Ascending aorta (tissue), 2 donors: ENCODE measurements around the gene TNNI3K. TPM values are rescaled to one million over a fixed set of nuclear protein-coding genes. Genes with fewer than 3 reads are reported as not detected.

ENCODE experiments used
- DNase-seq, 2 donors: peaks; one replicate each; pipeline ENCODE4 v3.0.0-alpha.2; 2019; ENCODE audit warnings: low spot score in 2 of 2
- H3K27ac ChIP-seq, 2 donors: fragments of 200-600 bp; sonication (generic); one replicate each; pipeline ENCODE4 v1.5.1; 2016 to 2017; ENCODE audit warnings: mild to moderate bottlenecking in 1 of 2
- H3K27me3 ChIP-seq: fragments of 200-600 bp; sonication (generic); one replicate; pipeline ENCODE4 v1.5.1; 2017
- H3K36me3 ChIP-seq, 2 donors: fragments of 200-600 bp; sonication (generic); one replicate each; pipeline ENCODE4 v1.5.1; 2016
- H3K4me1 ChIP-seq, 2 donors: fragments of 200-600 bp; sonication (generic); one replicate each; pipeline ENCODE4 v1.5.1; 2016 to 2017; ENCODE audit warnings: mild to moderate bottlenecking in 1 of 2
- H3K4me3 ChIP-seq, 2 donors: fragments of 200-600 bp; sonication (generic); one replicate each; pipeline ENCODE4 v1.5.1; 2016 to 2017; ENCODE audit warnings: mild to moderate bottlenecking in 1 of 2
- H3K9me3 ChIP-seq, 2 donors: fragments of 200-600 bp; sonication (generic); one replicate each; pipeline ENCODE4 v1.5.1; 2016
- CTCF ChIP-seq, 3 experiments: fragments of 200-600 bp in 2 of 3; fragments of 450-650 bp in 1 of 3; sonication (generic) in 2 of 3; IDR thresholded peaks; one replicate each; pipeline ENCODE4 v1.5.1; 2016 to 2019; ENCODE audit warnings: antibody characterized with exemption in 3 of 3, mild to moderate bottlenecking in 1 of 3, moderate library complexity in 1 of 3
- intact Hi-C: fragments of 100-400 bp; cut with DNase I; formaldehyde crosslinking; loops from one replicate; pipeline ENCODE4 v1.15.1; 2023
- total RNA-seq: library from RNA; depleted of rRNA; stranded (reverse); fragments of >200 nt; gene quantifications from one replicate; pipeline ENCODE4 v1.1.0, GENCODE V29; 2016

Gene TNNI3K
- 3.9 TPM for total RNA-seq

DNA sequence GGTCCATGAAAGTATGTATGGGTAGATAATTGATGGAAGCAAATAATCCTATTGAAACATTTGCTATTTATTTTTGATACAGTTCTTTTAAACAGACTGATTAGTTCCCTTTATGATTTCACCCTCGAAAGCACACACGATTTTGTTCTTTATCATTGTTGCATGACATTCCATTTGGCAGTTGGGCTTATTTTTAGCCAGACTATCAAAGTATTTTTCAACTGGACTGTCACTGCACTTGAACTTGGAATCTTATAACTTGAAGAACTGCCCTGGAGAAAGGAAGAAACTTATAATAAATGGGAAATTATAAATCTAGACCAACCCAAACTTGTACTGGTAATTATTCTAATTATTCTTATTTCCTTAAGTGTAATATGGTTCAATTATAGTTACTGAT, at the start of gene TNNI3K:
Gene TNNI3K, plus strand, starts transcription at position 235 of the 400 bp plus-strand sequence. Its CDS starts 65 bp downstream, at position 300.
- H3K27ac ChIP-seq, result no peak within 1 kb of the TSS
- no peaks in the 10 kb centered on the region for H3K27me3 ChIP-seq
- no peak for DNase-seq
- no peaks in the 10 kb centered on the region for H3K4me1 ChIP-seq
- H3K36me3 ChIP-seq, result peaks cover 0 to 5% of the 10 kb centered on the region in 2 donors
- TF ChIP-seq CTCF (IDR thresholded peaks at IDR 0.05), result no peak
- H3K9me3 ChIP-seq, result no peaks in the 10 kb centered on the region
- intact Hi-C loops, result no loop called here
- no peak within 1 kb of the TSS for H3K4me3 ChIP-seq

GRCh38 chr1:74193908-74194307, 41.3 kb upstream of the TNNI3K start:
- H3K4me1 ChIP-seq, result peaks cover 0 to 2% of the 10 kb centered on the region in 2 donors
- H3K36me3 ChIP-seq, result no peaks in the 10 kb centered on the region
- H3K9me3 ChIP-seq, result no peaks in the 10 kb centered on the region
- intact Hi-C loops, result no loop called here
- no peak for TF ChIP-seq CTCF (IDR thresholded peaks at IDR 0.05)
- H3K4me3 ChIP-seq, result no peak overlapping the region
- peak in 1 of 2 donors; percentile 62 for DNase-seq
- H3K27me3 ChIP-seq, result no peaks in the 10 kb centered on the region
- peak overlapping the region; percentile 31 to 39 for H3K27ac ChIP-seq

DNA sequence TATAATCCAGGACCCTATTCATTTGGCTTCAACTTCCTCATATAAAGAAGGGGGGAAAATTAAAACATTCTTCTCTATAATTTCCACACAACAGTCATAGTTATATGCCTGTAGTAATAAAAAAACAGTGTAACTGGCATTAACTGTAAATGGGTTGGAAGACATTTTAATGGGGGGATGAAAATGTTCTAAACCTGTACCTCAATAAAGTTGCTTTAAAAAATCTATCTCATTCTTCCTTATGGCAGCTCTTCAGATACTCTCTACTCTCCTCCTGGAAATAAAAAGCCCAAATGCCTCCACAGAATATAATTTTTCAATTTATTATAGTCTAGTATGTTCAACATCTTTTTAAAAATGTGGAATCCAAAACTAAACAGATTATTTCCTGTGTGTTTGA, 39.8 kb upstream of the TNNI3K start:
- intact Hi-C loops, result loop anchor here (5.0 kb wide), 2 partner anchors 277 to 537 kb away; partner anchors contain the start of genes CRYZ and TYW3
- Histone ChIP-seq H3K36me3 (no peaks in the 10 kb centered on the region), H3K4me1 (peaks cover 0 to 5% of the 10 kb centered on the region in 2 donors), H3K9me3 (no peaks in the 10 kb centered on the region), H3K4me3 (no peak overlapping the region), H3K27ac (peak overlapping the region in 1 of 2 donors; percentile 17), H3K27me3 (no peaks in the 10 kb centered on the region)
- no peak for DNase-seq
- TF ChIP-seq CTCF (IDR thresholded peaks at IDR 0.05), result no peak

- intact Hi-C loops, result loop anchor here (5.0 kb wide), 2 partner anchors 275 to 535 kb away; partner anchors contain the start of genes CRYZ and TYW3
- Histone ChIP-seq H3K4me1 (peaks cover 0 to 5% of the 10 kb centered on the region in 2 donors), H3K9me3 (no peaks in the 10 kb centered on the region), H3K27ac (peak overlapping the region; percentile 73 to 81), H3K36me3 (peaks cover 0 to 1% of the 10 kb centered on the region in 2 donors), H3K27me3 (no peaks in the 10 kb centered on the region), H3K4me3 (peak overlapping the region; percentile 81 to 83)
- no peak for TF ChIP-seq CTCF (IDR thresholded peaks at IDR 0.05)
- DNase-seq, result no peak
Observed at GRCh38 chr1:74197255-74197654, 37.9 kb upstream of the TNNI3K start.

DNA sequence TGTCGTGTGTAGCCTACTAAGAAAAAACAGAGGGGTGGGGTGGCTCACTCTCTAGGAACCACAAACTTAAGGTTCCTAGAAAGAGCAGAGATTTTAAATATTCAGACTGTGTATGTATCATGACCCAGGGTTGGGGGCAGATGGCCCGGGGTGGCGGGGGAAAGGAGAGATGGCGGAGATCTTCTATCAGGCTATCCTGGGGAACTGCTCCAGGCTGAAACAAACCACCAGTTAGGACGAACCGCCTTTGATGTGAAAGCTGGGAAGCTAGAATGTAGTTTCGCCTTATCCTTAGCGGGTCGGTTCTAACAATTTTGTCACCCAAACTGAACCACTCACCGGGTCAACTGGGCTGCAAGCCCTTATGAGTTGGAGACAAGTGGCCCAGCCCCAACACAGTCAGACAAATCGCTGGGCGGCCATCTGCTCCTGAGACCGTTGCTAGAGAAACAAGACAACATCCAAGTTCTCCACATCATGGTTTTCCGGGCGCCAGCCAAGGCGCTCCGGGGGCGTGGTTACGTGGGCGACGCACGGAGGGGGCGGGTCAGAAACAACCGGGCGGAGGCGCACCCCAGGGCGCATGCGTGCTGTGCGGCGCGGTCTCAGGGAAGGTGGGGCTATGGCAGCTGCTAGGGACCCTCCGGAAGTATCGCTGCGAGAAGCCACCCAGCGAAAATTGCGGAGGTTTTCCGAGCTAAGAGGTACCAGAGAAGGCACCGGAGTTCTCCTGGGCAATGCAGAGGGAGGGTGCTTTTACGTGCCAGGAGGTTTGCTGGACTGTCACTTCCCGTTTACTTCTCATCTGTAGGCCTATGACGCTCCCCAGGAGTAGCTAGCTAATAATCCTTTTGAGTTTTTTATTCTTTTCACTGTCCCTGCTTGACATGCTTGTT, 37.3 kb upstream of the TNNI3K start, which contains the start of the genes FPGT and LRRIQ3:
Gene FPGT, plus strand, starts transcription at position 586 of the 896 bp plus-strand sequence. Its CDS starts 37 bp downstream, at position 623.
Gene LRRIQ3, minus strand, starts transcription at position 520 of the 896 bp plus-strand sequence. CDS start 14,492 bp downstream, outside the sequence.
- Histone ChIP-seq H3K4me3 (peak within 1 kb of the TSS; percentile 81 to 83), H3K9me3 (no peaks in the 10 kb centered on the region), H3K4me1 (peaks cover 0 to 5% of the 10 kb centered on the region in 2 donors), H3K27ac (peak within 1 kb of the TSS; percentile 73 to 81), H3K36me3 (peaks cover 0 to 7% of the 10 kb centered on the region in 2 donors), H3K27me3 (no peaks in the 10 kb centered on the region)
- intact Hi-C loops, result loop anchor here (5.0 kb wide), 2 partner anchors 274 to 534 kb away; partner anchors contain the start of genes CRYZ and TYW3
- DNase-seq, result peak; percentile 80 to 98
- no peak for TF ChIP-seq CTCF (IDR thresholded peaks at IDR 0.05)
